WTC11 (cell line): Measurements from ENCODE around the gene SF3B4.

Source experiments
- CREB1 ChIP-seq: sonication (generic); formaldehyde crosslinking; IDR thresholded peaks from 2 replicates; pipeline ENCODE4 v1.8.0; 2023; ENCODE audit warnings: mild to moderate bottlenecking, missing genetic modification reagents
- FOXP1 ChIP-seq: sonication (generic); formaldehyde crosslinking; IDR thresholded peaks from 2 replicates; pipeline ENCODE4 v1.8.0; 2022; ENCODE audit warnings: missing genetic modification reagents, mild to moderate bottlenecking, moderate library complexity, borderline replicate concordance
- HMGA2 ChIP-seq: fragments of 250-450 bp; sonication (Bioruptor Pico); IDR thresholded peaks from 2 replicates; pipeline ENCODE4 v1.4.0; 2021; ENCODE audit warnings: mild to moderate bottlenecking, moderate library complexity
- JAZF1 ChIP-seq: fragments of 250-450 bp; sonication (Bioruptor Pico); IDR thresholded peaks from 2 replicates; pipeline ENCODE4 v1.9.0; 2021; ENCODE audit warnings: moderate library complexity, mild to moderate bottlenecking, inconsistent platforms
- JUN ChIP-seq: sonication (generic); formaldehyde crosslinking; IDR thresholded peaks from 2 replicates; pipeline ENCODE4 v1.8.0; 2023; ENCODE audit warnings: mild to moderate bottlenecking, missing genetic modification reagents
- MAX ChIP-seq: sonication (generic); formaldehyde crosslinking; IDR thresholded peaks from 2 replicates; pipeline ENCODE4 v1.8.0; 2022; ENCODE audit warnings: mild to moderate bottlenecking, missing genetic modification reagents
- TEAD4 ChIP-seq: sonication (generic); formaldehyde crosslinking; IDR thresholded peaks from 2 replicates; pipeline ENCODE4 v1.8.0; 2022; ENCODE audit warnings: mild to moderate bottlenecking, missing genetic modification reagents
- ZNF138 ChIP-seq: sonication (generic); formaldehyde crosslinking; conservative IDR thresholded peaks from 2 replicates; pipeline ENCODE4 v1.8.1; 2022; ENCODE audit warnings: mild to moderate bottlenecking, moderate library complexity, missing genetic modification reagents
- ZNF281 ChIP-seq: sonication (generic); formaldehyde crosslinking; IDR thresholded peaks from 2 replicates; pipeline ENCODE4 v1.8.0; 2023; ENCODE audit warnings: mild to moderate bottlenecking, missing genetic modification reagents
- TF ChIP-seq, protein P1 (sequence below): sonication (generic); formaldehyde crosslinking; IDR thresholded peaks from 2 replicates; pipeline ENCODE4 v1.8.0; 2022; ENCODE audit warnings: mild to moderate bottlenecking, missing genetic modification reagents
- TF ChIP-seq, protein P2 (sequence below): fragments of 200-600 bp; IDR thresholded peaks from 2 replicates; pipeline ENCODE4 v1.8.0; 2022; ENCODE audit warnings: antibody characterized with exemption
- TF ChIP-seq, protein P3 (sequence below): sonication (generic); formaldehyde crosslinking; IDR thresholded peaks from 2 replicates; pipeline ENCODE4 v1.8.1; 2023; ENCODE audit warnings: mild to moderate bottlenecking, missing genetic modification reagents, moderate library complexity

DNA sequence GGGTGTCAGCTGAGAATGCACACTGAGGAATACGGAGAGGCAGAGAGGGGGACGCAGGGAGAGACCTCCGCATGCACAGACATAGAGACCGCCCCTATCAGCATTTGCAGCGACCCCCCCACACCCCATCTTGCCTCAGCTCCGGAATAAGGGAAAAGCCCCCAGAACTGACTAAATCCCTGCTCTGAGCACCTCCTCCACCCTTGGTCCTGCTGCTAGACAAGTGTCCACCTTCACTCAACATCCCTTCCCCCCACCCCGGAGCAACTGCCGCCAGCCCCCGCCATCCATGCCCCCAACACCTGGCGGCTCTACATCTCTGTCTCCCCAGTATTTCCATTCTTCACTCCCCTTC lies 10.7 kb downstream of the SF3B4 start:
- TF ChIP-seq MAX (CRISPR knock-in tag) (no peak), FOXP1 (no peak), JAZF1 (CRISPR knock-in tag) (no peak), ZNF281 (CRISPR knock-in tag) (no peak), TEAD4 (CRISPR knock-in tag) (no peak), JUN (no peak), CREB1 (CRISPR knock-in tag) (no peak), ZNF138 (CRISPR knock-in tag) (no peak), HMGA2 (CRISPR knock-in tag) (no peak)
- TF ChIP-seq, protein P1, sequence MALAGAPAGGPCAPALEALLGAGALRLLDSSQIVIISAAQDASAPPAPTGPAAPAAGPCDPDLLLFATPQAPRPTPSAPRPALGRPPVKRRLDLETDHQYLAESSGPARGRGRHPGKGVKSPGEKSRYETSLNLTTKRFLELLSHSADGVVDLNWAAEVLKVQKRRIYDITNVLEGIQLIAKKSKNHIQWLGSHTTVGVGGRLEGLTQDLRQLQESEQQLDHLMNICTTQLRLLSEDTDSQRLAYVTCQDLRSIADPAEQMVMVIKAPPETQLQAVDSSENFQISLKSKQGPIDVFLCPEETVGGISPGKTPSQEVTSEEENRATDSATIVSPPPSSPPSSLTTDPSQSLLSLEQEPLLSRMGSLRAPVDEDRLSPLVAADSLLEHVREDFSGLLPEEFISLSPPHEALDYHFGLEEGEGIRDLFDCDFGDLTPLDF (CRISPR knock-in tag), result no peak
- TF ChIP-seq, protein P2, sequence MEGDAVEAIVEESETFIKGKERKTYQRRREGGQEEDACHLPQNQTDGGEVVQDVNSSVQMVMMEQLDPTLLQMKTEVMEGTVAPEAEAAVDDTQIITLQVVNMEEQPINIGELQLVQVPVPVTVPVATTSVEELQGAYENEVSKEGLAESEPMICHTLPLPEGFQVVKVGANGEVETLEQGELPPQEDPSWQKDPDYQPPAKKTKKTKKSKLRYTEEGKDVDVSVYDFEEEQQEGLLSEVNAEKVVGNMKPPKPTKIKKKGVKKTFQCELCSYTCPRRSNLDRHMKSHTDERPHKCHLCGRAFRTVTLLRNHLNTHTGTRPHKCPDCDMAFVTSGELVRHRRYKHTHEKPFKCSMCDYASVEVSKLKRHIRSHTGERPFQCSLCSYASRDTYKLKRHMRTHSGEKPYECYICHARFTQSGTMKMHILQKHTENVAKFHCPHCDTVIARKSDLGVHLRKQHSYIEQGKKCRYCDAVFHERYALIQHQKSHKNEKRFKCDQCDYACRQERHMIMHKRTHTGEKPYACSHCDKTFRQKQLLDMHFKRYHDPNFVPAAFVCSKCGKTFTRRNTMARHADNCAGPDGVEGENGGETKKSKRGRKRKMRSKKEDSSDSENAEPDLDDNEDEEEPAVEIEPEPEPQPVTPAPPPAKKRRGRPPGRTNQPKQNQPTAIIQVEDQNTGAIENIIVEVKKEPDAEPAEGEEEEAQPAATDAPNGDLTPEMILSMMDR, result no peak
- TF ChIP-seq, protein P3, sequence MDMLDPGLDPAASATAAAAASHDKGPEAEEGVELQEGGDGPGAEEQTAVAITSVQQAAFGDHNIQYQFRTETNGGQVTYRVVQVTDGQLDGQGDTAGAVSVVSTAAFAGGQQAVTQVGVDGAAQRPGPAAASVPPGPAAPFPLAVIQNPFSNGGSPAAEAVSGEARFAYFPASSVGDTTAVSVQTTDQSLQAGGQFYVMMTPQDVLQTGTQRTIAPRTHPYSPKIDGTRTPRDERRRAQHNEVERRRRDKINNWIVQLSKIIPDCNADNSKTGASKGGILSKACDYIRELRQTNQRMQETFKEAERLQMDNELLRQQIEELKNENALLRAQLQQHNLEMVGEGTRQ, result no peak
